Stimulated activated CD4-positive, alpha-beta T cell treated with anti-CD3 and anti-CD28 coated beads, Interleukin-1b, Interleukin-23, amount 100 ng/mL, for 48 hours (primary cell): ENCODE data around the gene STON2.
"Not testable (repeated sequence)": the region's sequence is repeated elsewhere in the genome, so short reads cannot be mapped to it uniquely, and the experiment has no call there.

Experiments
- DNase-seq: peaks from one replicate; pipeline ENCODE4 v3.0.0-alpha.2; 2020

The STON2 gene

GRCh38 chr14:81263777-81264410 lies 136.2 kb downstream of the STON2 start:
- no peak for DNase-seq

GRCh38 chr14:81261176-81261575 lies 138.9 kb downstream of the STON2 start:
- no peak for DNase-seq

- DNase-seq: no peak
Observed at GRCh38 chr14:81260732-81261131, 139.4 kb downstream of the STON2 start.

DNA sequence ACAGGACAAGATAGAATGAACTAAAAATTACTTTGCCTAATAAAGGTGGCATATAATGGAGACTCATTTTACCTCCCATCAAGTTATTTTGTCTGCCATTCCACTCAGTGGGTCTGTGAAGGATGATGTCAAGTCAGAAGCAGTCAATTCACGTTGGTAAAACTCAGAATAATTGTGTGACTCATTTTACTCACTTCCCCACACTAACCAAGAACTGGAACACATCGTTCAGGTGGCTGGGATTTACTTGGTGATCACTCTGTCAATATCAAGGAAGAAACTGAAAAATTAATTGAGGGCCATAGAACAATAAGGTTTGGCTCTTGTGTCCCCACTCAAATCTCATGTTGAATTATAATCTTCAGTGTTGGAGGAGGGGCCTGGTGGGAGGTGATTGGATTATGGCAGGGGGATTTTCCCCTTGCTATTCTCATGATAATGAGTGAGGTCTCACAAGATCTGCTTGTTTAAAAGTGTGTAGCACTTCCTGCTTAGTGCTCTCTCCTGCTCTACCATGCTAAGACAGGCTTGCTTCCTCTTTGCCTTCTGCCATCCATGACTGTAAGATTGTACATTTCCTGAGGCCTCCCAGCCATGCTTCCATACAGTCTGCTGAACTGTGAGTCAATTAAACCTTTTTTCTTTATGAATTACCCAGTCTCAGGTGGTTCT lies 143.7 kb downstream of the STON2 start:
- DNase-seq: no peak

GRCh38 chr14:81252278-81252677 lies 147.8 kb downstream of the STON2 start:
- no peak for DNase-seq

DNA sequence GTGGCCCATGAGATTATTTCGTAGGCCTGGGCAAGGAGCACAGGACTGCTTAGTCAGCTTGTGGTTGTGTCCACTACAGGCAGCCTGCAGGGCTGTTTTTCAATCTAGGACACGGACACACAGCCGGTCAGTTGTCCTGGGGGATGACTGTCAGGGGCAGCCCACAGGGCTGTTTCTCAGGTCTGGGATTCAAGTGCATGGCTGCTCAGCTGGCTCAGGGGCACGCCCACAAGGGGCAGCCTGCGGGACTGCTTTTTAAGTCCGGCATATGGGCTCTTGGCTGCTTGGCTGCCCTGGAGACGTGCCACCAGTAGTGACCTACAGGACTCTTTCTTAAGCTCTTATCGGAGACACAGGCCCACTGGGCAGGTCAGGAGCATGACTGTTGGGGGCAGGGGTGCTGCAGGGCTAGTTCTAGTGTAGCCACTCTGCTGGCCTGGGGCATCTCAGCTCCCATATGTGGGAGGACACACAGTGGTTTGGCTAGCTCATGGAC lies 152.8 kb downstream of the STON2 start:
- DNase-seq: no peak

- DNase-seq: no peak
Observed at GRCh38 chr14:81246461-81247270, 153.5 kb downstream of the STON2 start.

GRCh38 chr14:81245771-81246170 lies 154.4 kb downstream of the STON2 start:
- DNase-seq: no peak

GRCh38 chr14:81244431-81244830 lies 155.7 kb downstream of the STON2 start:
- not testable (repeated sequence) for DNase-seq

DNA sequence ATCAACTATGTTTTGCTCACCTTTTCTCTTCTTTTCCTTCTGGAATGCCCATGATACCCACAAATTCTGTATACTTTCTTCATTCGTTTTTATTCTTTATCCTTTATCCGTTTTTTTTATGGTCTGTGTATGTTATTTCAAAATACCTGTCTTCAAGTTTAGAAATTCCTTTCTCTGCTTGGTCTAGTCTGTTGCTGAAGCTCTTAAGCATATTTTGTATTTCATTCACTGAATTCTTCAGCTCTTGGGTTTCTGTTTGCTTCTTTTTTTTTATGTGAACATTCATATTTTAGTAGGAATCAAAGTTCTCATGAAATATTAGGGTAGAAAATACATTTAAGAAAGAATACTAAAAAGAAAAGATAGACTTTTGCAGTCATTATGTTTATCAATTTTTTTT lies 156.6 kb downstream of the STON2 start:
- DNase-seq: no peak

DNA sequence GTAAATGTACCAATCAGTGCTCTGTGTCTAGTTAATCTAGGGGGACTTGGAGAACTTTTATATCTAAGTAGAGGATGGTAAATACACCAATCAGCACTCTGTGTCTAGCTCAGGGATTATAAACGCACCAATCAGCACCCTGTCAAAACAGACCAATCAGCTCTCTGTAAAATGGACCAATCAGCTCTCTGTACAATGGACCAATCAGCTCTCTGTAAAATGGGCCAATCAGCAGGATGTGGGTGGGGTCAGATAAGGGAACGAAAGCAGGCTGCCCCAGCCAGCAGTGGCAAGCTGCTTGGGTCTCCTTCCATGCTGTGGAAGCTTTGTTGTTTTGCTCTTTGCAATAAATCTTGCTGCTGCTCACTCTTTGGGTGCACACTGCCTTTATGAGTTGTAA lies 163.3 kb downstream of the STON2 start:
- DNase-seq: not testable (repeated sequence)

- no peak for DNase-seq
Observed at GRCh38 chr14:81236138-81236537, 164.0 kb downstream of the STON2 start.

DNA sequence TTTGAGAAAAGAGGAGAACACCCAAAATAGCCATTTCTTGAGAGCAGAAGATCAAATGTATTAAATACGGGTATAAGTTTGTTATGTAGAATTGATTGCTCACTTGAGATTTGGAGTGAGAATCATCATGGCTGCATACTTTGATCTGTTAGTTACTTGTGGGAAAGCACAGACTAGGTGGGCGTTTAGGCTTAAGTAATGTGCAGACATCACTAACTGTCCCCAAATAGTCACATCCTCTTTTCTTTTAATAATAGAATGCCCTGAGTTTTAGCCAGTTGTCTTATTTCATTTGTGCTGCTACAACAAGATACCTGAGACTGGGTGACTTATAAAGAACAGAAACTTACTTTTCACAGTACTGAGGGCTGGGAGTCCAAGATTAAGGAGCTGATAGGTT lies 165.0 kb downstream of the STON2 start:
- no peak for DNase-seq

GRCh38 chr14:81234278-81234677 lies 165.8 kb downstream of the STON2 start:
- no peak for DNase-seq

DNA sequence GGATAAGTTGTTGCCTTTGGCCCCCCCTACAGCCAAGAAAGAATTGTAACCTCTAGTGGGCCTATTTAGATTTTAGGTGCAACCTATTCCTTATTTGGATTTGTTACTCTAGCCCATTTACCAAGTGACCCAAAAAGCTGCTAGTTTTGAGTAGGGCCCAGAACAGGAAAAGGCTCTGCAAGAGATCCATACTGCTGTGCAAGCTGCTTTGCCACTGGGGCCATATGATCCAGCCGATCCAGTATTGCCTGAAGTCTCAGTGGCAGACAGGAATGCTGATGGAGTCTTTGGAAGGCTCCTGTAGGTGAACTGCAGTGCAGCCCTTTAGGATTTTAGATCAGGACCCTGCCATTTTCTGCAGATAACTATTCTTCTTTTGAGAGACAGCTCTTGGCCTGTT lies 166.5 kb downstream of the STON2 start:
- DNase-seq: no peak

GRCh38 chr14:81231540-81231939 lies 168.6 kb downstream of the STON2 start:
- DNase-seq: no peak

- DNase-seq: no peak
Observed at GRCh38 chr14:81224222-81224621, 175.9 kb downstream of the STON2 start.

- DNase-seq: not testable (repeated sequence)
Observed at GRCh38 chr14:81223788-81224187, 176.3 kb downstream of the STON2 start.

GRCh38 chr14:81222691-81223090 lies 177.4 kb downstream of the STON2 start:
- no peak for DNase-seq

GRCh38 chr14:81222126-81222525 lies 178.0 kb downstream of the STON2 start:
- no peak for DNase-seq

DNA sequence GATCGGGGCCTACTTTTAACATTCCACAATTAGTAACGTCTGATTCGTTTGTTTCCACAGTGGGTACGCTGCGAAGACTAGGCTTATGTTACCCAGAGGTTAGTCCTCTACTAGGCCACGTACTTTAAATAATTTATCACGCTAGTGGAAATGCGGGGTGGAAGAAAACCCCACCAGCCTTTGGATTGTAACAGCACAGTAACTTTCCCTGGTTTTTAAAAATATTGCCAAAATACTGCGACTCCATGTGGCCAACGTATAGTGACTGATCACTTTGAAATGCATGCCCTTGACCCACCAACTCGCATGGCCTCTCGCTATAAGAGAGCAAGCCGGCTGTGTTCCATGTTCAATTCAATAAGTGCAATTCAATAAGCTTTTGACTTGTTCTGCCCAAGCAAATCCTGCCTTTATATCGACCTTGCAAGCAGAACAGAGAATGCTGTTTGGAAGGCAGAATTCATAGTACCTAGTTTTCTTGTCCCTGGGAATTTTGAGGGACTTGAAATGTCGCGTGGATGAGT lies 178.5 kb downstream of the STON2 start:
- DNase-seq: no peak

GRCh38 chr14:81220830-81221578 lies 179.1 kb downstream of the STON2 start, which contains the start of gene GTF2A1:
TSS of gene GTF2A1 (minus strand) at chr14:81220959. CDS start at chr14:81220518, 441 bp downstream.
- DNase-seq: peak; percentile 94

- DNase-seq: no peak
Observed at GRCh38 chr14:81220580-81220829, 179.6 kb downstream of the STON2 start.
